Limb (tissue), 2 donors: ENCODE measurements around the gene TTC13.
"Not testable (repeated sequence)": the region's sequence is repeated elsewhere in the genome, so short reads cannot be mapped to it uniquely, and the experiment has no call there.

Experiments
- DNase-seq, 2 donors: peaks; one replicate each; pipeline ENCODE4 v3.0.0-alpha.2; 2016; ENCODE audit errors: extremely low spot score in 2 of 2

The TTC13 gene

GRCh38 chr1:230987448-230987847 is 8.8 kb upstream of the TTC13 start:
- no peak for DNase-seq

GRCh38 chr1:230986976-230987375 is 8.3 kb upstream of the TTC13 start:
- DNase-seq: no peak

GRCh38 chr1:230985711-230986110 is 7.0 kb upstream of the TTC13 start:
- DNase-seq: no peak

- not testable (repeated sequence) for DNase-seq
Observed at GRCh38 chr1:230984622-230985515, 6.2 kb upstream of the TTC13 start.

- DNase-seq: no peak
Observed at GRCh38 chr1:230983811-230984210, 5.2 kb upstream of the TTC13 start.

GRCh38 chr1:230982696-230983095 is 4.0 kb upstream of the TTC13 start:
- no peak for DNase-seq

- no peak for DNase-seq
Observed at GRCh38 chr1:230979952-230980351, 1.3 kb upstream of the TTC13 start.

GRCh38 chr1:230979389-230979716 is 692 bp upstream of the TTC13 start:
- no peak for DNase-seq

- peak; percentile 18 to 60 for DNase-seq
Observed at GRCh38 chr1:230977761-230978490, 735 bp downstream of the TTC13 start.

- DNase-seq: no peak
Observed at GRCh38 chr1:230976825-230977747, 1.6 kb downstream of the TTC13 start.

- DNase-seq: no peak
Observed at GRCh38 chr1:230976360-230976759, 2.3 kb downstream of the TTC13 start.

GRCh38 chr1:230975636-230976035 is 3.0 kb downstream of the TTC13 start:
- DNase-seq: no peak

GRCh38 chr1:230972855-230973271 is 5.8 kb downstream of the TTC13 start:
- DNase-seq: no peak

- DNase-seq: no peak
Observed at GRCh38 chr1:230971771-230972170, 6.9 kb downstream of the TTC13 start.

GRCh38 chr1:230970432-230970831 is 8.2 kb downstream of the TTC13 start:
- no peak for DNase-seq

- DNase-seq: no peak
Observed at GRCh38 chr1:230966358-230966873, 12.2 kb downstream of the TTC13 start.

GRCh38 chr1:230965535-230965934 is 13.1 kb downstream of the TTC13 start:
- no peak for DNase-seq

GRCh38 chr1:230964896-230965295 is 13.8 kb downstream of the TTC13 start:
- no peak for DNase-seq

- DNase-seq: no peak
Observed at GRCh38 chr1:230958370-230958769, 20.3 kb downstream of the TTC13 start.

GRCh38 chr1:230957580-230957989 is 21.1 kb downstream of the TTC13 start:
- DNase-seq: no peak

GRCh38 chr1:230950404-230950803 is 28.3 kb downstream of the TTC13 start:
- no peak for DNase-seq
